ENCODE measurements around the gene NPRL2.

- TF ChIP-seq EP300 (IDR thresholded peaks at IDR 0.05) (no peak), CTCF (IDR thresholded peaks at IDR 0.05) (no peak), POLR2AphosphoS5 (IDR thresholded peaks at IDR 0.05) (no peak)
These were observed 30.8 kb upstream of the NPRL2 start for GRCh38 chr3:50381383-50381782.
